GM21825 (cell line): ENCODE measurements around the gene PADI1.

Source experiments
- ATAC-seq: cut with Tn5 transposase; IDR thresholded peaks from one replicate; pipeline ENCODE4 v1.9.1; 2021; ENCODE audit warnings: mild to moderate bottlenecking, moderate library complexity; ENCODE audit not compliant: unreplicated experiment

Gene PADI1

GRCh38 chr1:17204546-17205440 lies at the start of gene PADI1:
Gene PADI1 (plus strand): TSS chr1:17205128. CDS start chr1:17205218, 90 bp downstream.
- no peak for ATAC-seq

- no peak for ATAC-seq
Observed at GRCh38 chr1:17155257-17155920, 49.5 kb upstream of the PADI1 start.

GRCh38 chr1:17156108-17156507 lies 48.8 kb upstream of the PADI1 start:
- no peak for ATAC-seq

- ATAC-seq, result no peak
Observed at GRCh38 chr1:17158961-17159360, 46.0 kb upstream of the PADI1 start.

GRCh38 chr1:17161137-17161740 lies 43.7 kb upstream of the PADI1 start:
- no peak for ATAC-seq

- ATAC-seq, result no peak
Observed at GRCh38 chr1:17161926-17162800, 42.8 kb upstream of the PADI1 start.

- ATAC-seq, result no peak
Observed at GRCh38 chr1:17162941-17163340, 42.0 kb upstream of the PADI1 start.

- no peak for ATAC-seq
Observed at GRCh38 chr1:17163371-17163770, 41.6 kb upstream of the PADI1 start.

GRCh38 chr1:17163789-17164666 lies 40.9 kb upstream of the PADI1 start:
- ATAC-seq, result no peak

GRCh38 chr1:17165823-17166222 lies 39.1 kb upstream of the PADI1 start:
- ATAC-seq, result no peak

- no peak for ATAC-seq
Observed at GRCh38 chr1:17167041-17167785, 37.7 kb upstream of the PADI1 start.

GRCh38 chr1:17167786-17168090 lies 37.2 kb upstream of the PADI1 start:
- ATAC-seq, result no peak

GRCh38 chr1:17168091-17168876 lies 36.6 kb upstream of the PADI1 start:
- ATAC-seq, result no peak

GRCh38 chr1:17170571-17170970 lies 34.4 kb upstream of the PADI1 start:
- ATAC-seq, result no peak

GRCh38 chr1:17173217-17173616 lies 31.7 kb upstream of the PADI1 start:
- ATAC-seq, result no peak

- ATAC-seq, result no peak
Observed at GRCh38 chr1:17176306-17177061, 28.4 kb upstream of the PADI1 start.

GRCh38 chr1:17177651-17178050 lies 27.3 kb upstream of the PADI1 start:
- no peak for ATAC-seq
